Coronary artery (tissue), 2 donors: ENCODE measurements around the gene MDFIC.

Experiments
- DNase-seq: peaks from one replicate; pipeline ENCODE4 v3.0.0-alpha.2; 2017; ENCODE audit warnings: low spot score
- H3K27ac ChIP-seq, 2 donors: fragments of 200-600 bp; sonication (generic); one replicate each; pipeline ENCODE4 v1.5.1; 2016 to 2019
- H3K4me3 ChIP-seq: fragments of 200-600 bp; sonication (generic); 2 replicates; pipeline ENCODE4 v1.5.1; 2016; ENCODE audit warnings: mild to moderate bottlenecking, moderate library complexity
- CTCF ChIP-seq: fragments of 200-600 bp; sonication (generic); IDR thresholded peaks from one replicate; pipeline ENCODE4 v1.5.1; 2019; ENCODE audit warnings: antibody characterized with exemption

The MDFIC gene

GRCh38 chr7:114972567-114972966, 50.7 kb downstream of the MDFIC start:
- TF ChIP-seq CTCF = no peak
- Histone ChIP-seq H3K27ac (no peak overlapping the region), H3K4me3 (no peak overlapping the region)
- DNase-seq = no peak

- DNase-seq = no peak
- no peak for TF ChIP-seq CTCF
- H3K4me3 ChIP-seq = no peak overlapping the region
- no peak overlapping the region for H3K27ac ChIP-seq
Measured at GRCh38 chr7:114973147-114973546, 51.3 kb downstream of the MDFIC start.

GRCh38 chr7:114975401-114975800, 53.5 kb downstream of the MDFIC start:
- Histone ChIP-seq H3K4me3 (no peak overlapping the region), H3K27ac (no peak overlapping the region)
- TF ChIP-seq CTCF = no peak
- no peak for DNase-seq

GRCh38 chr7:114976666-114977065, 54.8 kb downstream of the MDFIC start:
- DNase-seq = no peak
- Histone ChIP-seq H3K4me3 (no peak overlapping the region), H3K27ac (no peak overlapping the region)
- TF ChIP-seq CTCF = no peak

GRCh38 chr7:114977277-114977676, 55.4 kb downstream of the MDFIC start:
- H3K4me3 ChIP-seq = no peak overlapping the region

GRCh38 chr7:114979388-114979787, 57.5 kb downstream of the MDFIC start:
- no peak overlapping the region for H3K27ac ChIP-seq
- DNase-seq = no peak
- TF ChIP-seq CTCF = no peak
- no peak overlapping the region for H3K4me3 ChIP-seq

More at GRCh38 chr7:114977277-114977676, 55.4 kb downstream of the MDFIC start:
- TF ChIP-seq CTCF = no peak
- no peak overlapping the region for H3K27ac ChIP-seq
- no peak for DNase-seq

GRCh38 chr7:114979803-114980507, 58.1 kb downstream of the MDFIC start:
- DNase-seq = no peak
- H3K27ac ChIP-seq = no peak overlapping the region
- no peak overlapping the region for H3K4me3 ChIP-seq
- TF ChIP-seq CTCF = no peak
